Activated naive CD4-positive, alpha-beta T cell treated with Interleukin-2 at 50 U/mL for 16 hours (primary cell): Measurements from ENCODE around the gene RTN4R.
A peak's percentile ranks its signal among the peaks of the same experiment; 100 is the strongest.
"Not testable (repeated sequence)": the region's sequence is repeated elsewhere in the genome, so short reads cannot be mapped to it uniquely, and the experiment has no call there.

ENCODE experiments used
- DNase-seq: peaks from one replicate; pipeline ENCODE4 v3.0.0-alpha.2; 2020

RTN4R gene

DNA sequence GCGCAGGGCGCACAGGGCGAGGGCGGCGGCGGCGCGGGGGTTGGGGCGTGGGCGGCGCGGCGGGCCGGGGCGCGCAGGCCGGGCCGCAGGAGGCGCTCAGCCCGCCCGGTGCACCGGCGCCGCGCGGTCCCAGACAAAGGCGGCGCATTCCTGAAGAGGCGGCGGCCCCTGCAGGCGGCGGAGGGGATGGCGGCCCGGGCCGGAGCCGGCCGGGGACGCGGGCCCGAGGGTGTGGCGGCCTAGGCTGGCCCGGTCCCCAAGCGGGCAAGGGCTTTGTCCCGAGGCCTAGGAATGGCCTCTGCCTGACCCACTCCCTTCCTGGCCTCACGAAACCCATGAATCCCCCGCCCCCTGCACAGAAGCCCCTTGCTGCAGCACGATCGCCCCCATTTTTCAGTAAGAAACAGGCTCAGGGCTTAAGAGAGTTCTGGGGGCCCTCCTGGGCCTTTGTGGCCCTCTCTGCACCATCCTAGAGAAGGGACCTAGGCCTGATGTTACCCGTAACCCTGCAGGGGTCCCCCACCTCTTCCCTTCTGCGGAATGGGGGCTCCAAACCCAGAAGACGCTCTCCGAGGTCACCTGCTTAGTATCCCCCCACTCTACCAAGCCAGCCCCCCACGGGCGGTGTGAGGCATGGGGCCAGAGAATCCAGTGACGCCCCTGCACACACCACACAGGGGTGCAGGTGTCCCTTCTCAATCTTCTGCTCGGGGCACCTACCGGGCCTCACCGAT, at the start of gene RTN4R:
Gene RTN4R (minus strand): TSS at position 40 of the 734 bp plus-strand sequence. CDS start 226 bp downstream, outside the sequence.
- DNase-seq, result peak; percentile 61

DNA sequence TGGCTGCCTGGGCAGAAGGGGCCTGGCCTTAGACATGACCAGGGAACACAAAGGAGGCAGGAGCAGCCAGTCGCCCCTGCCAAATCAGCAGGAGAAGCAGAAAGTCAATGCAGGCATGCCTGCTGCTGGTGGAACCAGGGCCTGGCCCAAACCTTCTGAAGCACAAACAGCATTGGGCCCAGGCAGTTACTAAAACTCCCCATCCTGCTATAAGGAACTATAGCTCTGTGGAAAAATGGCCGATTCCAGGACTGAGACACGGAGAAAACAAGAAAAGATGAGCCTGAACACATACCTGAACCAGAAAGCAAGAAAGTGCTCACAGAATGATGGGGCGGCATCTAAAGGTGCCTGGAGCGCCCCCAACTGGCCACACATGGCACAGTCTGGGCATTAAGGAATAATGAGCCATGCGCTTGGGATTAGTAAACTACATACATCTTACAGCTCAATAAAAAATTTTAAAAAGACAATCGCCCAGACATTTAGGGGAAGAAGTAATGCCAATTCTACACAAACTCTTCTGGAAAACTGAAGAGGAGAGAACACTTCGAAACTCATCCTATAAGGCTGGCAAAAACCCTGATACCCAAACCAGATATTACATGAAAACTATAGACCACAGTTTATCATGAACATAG, 49.4 kb upstream of the RTN4R start:
- peak; percentile 49 for DNase-seq

DNA sequence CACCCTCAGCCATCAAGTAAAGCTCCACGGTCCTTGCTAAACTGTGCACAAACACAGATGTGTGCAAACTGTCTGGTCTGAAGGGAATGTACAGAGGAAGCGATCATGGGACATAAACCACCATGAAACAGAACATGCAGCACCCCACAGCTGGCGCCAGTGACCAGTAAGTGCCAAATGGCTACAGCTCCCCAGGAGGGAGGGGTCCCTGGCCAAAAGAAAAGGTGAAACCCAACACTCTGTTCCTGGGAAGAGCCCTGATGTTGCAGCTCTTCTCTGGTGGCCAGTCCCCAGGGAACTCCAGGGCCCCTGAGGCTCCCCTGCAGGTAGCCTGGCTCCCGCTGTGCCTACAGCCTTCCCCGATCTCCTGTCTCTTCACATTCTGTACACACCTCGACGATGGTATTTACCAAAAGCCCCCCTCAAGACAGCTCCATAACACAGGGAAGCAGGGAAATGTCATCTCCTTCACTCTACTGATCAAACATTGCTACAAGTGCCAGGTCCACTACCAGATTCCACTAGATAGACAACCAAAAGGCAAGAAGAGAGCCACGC, 48.8 kb upstream of the RTN4R start:
- DNase-seq, result no peak

DNA sequence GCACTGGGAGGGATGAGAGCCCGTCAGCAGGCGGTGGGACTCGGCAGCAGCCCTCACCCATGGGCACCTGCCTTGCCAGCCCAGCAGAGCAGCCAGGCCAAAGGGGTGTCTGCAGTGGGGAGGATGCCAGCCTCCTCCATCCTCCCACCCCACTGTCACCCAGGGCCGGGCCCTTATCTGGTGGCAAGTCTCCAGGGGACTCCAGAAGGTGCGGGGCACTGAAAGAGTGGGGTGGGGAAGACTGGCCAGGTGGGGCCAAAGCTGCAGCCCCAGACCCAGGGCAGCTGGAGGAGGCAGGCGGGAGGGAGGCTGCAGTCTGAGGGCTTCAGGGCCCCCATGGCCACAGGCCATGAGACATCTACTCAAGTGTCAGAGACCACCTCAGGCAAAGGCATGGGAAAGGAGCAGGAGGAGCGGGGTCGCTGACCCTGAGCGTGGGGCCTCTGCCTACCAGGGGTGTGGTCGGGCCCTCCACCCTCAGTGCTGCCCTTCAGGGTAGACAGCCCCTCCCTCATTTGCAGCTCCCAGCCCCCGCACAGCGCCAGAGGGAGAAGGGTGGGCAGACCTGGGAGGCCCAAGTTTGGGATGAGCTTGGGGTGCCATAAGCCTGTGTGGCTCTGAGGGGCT, 48.2 kb upstream of the RTN4R start:
- no peak for DNase-seq

DNA sequence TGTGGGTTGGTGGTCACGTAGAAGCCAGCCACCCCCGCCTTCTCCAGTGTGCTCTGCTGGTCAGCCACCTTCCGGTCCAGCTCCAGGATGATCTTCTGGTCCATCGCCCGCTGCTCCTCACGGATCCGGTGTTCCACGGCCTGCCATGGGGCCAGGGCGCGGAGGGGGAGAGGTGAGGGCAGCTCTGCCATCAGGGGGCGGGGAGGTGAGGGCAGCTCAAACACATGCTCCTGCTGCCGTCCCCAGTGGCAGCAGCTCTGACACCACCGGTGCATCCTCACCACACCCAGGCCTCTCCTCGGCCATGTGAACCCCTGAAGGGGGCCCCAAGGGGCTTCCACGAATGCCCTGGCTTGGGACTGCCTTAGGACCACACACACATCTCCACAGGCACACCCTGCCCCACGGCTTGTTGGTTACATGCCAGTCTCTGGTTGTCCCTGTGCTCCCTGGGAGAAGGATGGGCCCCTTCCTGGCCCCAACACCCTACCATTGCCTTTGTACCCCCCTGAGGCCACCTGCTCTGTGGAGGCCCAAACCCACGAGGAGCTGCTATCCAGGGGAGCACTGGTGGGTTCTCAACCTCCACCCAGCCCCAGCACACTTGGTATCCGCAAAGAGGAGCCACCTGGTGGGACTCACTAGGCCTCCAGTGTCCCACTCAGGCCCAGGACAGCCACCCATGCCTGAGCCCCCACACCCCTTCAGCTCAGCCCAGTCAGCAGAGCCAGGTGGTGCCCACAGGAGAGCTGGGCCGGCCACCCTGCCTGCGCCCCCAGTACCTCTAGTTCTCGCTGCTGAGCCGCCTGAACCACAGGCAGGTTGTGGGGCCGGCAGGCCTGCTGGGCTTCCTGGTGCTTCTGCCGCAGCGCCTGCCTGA, 47.5 kb upstream of the RTN4R start:
- no peak for DNase-seq

DNA sequence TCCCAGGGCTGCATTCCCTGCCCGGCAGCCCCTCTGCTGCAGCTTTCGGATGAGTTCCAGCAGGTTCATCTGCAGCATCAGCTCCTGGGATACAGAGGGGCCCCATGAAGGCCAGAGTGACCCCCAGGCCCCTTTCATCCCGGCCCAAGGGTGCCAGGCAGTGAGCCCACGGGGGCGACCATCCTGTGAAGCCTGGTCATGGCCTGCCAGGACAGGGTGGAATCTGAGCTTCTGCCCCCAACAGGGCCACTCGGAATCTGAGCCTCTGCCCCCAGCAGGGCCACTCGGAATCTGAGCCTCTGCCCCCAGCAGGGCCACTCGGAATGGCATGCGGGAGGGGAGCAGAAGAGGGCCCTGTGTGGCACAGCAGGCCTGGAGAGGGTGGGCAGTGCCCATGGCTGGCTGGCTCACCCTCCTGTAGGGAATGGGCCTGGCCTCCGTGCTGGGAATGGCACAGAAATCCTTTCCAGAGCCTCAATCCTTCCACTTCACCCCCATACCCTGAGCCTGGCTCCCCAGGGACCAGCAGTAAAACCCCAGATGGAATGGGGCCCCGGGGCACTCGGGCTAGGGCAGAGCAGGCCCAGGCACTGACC, 46.7 kb upstream of the RTN4R start:
- DNase-seq, result not testable (repeated sequence)

DNA sequence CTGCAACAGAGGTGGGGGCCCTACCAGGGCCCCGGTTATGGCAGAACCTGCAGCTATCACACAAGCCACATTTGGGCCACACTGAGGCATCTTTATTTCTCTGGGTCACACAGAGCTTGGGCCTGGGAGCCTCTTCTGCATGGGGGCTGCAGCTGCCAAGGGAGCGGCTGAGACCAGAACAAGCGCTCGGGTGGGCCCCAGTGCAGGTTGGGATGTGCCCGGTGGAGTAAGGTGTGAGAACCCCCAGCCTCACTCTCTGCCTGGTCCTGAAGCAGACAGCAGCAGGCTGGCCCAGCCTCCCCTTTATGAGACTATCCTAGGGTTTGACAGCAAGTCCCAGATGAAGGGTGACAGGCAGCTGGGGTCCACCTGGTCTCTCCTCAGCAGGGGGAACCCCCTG, 46.1 kb upstream of the RTN4R start:
- DNase-seq, result not testable (repeated sequence)

DNA sequence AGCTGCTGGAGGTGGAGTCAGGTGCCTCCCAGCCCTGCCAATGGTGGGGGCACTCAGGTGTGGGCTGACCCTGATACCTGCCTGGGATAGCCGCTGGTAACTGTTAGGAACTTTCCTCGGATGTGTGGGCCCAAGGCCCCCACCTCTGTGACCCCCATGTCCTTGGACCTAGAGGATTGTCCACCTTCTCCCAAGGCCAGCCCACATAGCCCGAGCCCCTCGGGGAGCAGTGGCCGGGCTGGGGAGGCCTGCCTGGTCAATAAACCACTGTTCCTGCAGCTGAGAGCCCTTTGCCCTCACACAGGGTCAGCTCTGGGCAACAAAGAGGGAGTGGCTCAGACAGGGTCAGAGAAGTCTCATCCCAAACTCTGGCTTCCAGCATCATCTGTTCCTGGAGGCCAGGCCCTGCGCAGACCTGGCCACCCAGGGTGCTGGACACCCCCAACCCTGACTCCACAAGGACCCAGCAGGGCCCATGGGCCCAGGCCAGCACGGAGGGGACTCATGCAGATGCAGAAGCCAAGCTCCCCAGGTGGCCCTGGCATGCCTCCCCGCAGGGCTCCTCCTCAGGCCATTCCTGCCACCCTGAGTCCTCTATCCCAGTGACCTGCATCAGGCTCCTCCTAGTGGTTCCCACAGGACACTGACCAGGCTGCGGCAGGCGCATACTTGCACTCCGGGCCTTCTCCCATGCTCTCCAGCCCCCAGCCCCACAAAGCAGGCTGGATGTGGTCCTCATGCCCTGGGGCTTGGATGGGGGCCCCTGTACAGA, 45.4 kb upstream of the RTN4R start:
- DNase-seq, result not testable (repeated sequence)

DNA sequence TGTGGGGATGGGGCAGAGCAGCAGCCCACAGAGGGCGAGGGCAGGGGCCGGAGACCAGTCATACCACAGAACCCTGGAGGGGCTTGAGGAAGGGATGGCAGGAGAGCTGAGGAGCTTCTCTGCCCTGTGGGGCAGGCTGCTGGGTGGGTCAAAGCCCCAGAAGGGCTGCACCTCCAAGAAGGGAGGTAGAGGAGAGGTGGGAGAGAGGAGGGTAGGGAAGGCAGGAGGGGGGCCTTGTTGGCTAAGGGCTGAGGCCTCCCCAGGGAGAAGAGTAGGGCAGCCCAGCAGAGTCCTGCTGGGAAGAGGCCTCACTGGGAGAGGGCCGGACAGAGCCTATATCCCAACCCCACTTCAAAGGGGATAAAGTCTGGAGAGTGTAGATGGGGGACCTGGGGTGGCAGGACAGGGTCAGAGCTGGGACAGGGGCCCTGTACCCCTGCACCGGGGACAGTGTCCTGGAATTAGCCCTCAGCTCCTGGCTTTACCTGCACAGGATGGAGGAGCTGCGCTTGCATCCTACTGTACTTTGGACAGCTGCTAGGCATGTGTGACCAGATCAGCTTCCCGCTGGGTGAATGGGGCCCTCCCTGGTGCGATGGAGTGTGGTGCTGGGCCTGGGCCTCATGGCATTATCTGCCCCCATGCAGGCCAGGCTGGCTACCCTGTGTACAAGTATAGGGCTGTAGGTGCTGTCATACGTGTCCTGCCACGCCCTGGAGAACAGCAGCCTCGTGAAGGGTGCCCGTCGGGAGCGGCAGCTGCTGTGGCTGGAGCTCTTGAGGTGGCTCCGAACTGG, 44.5 kb upstream of the RTN4R start:
- no peak for DNase-seq

DNA sequence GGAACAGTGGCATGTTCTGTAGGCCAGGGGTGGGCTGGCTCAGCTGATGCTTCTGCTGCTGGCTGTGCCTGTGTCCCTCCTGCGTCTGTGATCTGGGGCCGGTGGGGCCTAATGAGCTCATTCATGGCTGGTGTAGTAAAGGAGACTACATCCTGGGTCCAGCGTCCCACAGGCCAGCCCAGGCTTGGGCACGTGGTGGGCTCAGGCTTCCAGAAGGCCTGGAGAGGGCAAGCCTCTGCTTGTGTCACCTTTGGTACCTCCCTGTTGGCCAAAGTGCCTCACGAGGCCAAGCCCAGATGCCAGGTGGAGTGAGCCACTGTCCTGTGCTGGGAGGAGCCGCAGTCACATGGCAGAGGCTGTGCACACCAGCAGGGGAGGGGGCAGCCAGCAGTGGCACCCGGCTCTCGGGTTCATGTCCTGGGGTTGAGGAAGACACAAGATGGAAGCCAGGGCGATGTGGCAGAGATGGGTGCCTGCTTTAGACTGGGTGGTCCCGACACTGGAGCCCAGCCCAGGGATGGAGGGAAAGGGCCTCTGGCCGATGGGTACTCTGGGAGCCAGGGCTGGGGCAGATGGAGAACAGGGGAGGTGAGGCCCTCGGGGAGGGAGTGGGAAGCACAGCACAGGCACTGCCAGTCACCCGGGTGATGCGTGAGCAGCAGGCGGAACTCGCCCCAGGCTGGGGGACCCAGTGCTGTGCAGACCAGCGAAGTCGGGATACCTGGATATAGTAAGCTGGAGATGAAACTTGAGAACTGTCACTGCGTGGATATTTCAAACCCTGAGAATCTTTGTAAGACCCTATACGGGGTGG, 43.3 kb upstream of the RTN4R start:
- not testable (repeated sequence) for DNase-seq

DNA sequence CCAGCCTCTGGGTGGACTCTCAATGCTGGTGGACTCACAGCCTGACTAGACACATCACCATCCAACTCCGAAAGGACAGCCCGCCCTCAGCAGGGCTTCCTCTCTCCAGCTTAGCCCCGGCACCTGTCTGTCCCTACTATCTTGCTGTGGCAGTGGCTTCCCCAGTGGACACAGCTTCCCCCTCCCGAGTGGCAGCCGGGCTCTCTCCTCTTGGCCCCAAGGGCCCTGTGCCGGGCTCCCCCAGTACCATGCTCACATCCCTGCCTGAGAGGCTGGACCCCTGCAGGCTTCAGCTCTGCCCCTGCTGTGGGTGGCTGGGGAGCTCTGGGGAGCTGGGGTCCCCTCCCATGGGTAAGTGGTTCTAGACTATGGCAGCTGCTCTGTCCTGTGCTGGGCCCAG, 42.7 kb upstream of the RTN4R start:
- DNase-seq, result not testable (repeated sequence)

DNA sequence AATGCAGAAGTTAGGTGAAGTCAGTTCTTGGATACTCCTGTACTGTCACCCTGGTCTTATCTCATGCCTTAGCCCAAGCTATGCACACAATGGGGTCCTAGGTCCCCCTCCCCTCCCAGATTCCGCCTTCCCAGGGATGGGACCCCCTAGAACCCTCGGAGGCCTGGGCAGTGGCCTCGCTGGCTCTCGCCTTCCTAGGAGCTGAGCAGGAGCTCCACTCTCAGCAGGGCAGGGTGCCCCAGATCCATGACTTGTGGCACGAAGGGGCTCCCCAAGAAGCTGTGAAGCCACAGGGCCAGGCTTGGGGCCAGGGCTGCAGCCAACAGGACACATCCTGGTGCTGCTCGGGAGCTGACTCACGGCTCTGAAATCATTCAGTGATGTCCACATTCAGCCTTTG, 42.1 kb upstream of the RTN4R start:
- not testable (repeated sequence) for DNase-seq

DNA sequence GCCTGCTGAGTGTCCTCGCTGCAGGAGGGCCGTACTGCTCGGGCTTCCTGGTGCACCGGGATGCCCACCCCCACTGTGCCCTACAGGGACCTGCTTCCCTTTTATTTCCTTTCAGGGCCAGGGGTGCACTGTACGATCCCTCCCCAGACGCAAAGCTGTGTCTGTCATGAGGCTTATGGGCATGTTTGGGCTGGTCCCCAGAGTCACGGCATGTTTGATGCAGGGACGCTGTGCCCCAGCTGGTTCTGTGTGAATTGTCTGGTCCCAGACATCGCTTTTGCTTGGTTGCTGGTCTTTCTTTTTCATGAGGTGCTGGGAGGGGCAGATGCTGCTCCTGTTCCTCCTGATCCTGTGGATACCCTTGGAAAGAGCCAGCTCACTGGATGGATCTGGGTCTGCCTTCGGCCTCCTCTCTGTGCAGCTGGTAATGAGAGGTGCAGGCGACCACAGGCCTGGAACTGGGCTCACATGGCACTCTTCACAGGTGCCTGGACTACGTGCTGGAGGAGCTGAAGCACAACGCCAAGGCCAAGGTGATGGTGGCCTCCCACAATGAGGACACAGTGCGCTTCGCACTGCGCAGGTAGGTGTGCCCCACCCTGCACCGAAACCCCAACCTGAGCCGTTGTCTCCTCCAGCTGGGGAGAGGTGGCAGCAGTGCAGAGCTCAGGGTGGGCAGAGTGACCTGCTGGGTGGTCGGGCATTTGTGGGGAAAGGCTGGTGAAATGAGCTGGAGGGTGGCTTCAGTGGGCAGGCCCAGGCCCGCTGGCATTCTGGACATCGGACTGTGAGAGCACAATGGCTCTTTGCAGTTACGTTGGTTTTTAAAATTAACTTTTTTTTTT, 40.9 kb upstream of the RTN4R start:
- not testable (repeated sequence) for DNase-seq

DNA sequence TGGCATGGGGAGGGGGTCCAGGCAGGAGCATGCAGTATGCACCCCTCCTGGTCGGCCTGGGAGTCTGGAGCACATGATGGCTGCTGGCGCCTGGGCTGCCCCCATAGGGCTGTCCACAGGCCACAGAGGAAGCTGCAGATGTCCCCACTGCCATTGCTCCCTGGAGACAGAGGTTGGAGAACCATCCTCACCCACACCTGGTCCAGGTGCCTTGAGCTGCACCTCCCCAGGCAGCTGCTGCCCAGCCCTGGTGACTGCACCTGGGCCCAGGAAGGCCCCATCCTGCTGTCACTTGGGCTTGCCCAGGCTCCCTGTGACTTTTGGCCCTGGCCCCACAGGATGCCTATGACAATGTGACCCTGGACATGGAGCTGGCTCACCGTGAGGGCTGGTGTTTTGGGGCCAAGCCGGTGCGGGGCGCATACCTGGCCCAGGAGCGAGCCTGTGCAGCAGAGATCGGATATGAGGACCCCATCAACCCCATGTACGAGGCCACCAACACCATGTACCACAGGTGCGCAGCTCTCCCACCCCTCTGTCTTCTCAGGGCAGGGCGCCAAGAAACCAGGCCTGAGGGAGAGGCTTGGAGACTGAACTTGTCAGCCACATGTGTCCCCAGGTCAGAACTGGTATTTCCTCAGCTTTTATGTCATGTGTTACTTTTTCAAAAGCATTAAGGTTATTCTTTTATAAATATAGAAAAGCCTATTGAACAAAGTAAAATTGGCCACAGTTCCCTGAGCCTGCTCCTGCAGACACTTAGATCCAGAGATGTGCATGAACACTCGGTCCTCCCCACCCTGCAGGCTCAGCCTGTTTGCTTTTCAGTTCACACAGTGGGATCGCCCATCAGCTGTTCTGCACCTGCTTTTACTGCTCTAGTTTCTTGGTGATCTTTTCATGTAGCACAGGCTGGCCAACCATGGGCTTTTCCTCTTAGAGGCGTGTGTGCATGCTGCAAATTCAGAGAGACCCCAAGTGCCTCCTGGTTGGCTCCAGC, 39.6 kb upstream of the RTN4R start:
- DNase-seq, result not testable (repeated sequence)

DNA sequence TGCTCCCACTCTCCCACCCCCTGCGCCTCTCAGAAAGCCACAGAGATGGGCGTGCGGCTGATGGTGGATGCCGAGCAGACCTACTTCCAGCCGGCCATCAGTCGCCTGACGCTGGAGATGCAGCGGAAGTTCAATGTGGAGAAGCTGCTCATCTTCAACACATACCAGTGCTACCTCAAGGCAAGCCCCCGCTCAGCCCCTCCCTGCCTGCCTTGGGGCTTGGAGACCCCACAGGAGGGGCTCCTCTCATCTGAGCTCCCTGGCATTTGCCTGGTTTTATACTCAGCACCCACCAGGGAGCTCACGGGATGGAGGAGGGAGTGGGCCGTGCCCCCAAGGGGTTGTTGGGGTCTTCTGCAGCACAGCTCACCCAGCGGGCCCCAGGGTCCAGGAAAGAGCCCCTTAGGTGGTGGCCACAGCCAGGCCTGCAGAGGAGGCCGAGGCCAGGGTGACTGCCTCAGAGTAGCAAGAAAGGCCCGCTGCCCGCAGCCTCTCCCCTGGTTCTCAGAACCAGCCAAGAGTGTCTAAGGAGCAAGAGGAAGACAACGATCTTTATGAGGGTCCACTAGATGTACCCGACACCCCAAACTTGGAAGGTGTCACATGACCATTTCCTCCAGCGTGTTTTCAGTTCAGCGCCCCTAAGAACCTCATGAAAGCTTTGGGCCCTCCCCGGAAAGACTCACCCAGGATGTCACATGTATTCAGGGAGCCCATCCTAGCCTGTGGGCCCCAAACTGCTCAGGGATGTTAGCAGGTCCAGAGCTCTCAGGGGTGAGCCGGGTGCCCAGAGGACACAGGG, 38.7 kb upstream of the RTN4R start:
- not testable (repeated sequence) for DNase-seq

DNA sequence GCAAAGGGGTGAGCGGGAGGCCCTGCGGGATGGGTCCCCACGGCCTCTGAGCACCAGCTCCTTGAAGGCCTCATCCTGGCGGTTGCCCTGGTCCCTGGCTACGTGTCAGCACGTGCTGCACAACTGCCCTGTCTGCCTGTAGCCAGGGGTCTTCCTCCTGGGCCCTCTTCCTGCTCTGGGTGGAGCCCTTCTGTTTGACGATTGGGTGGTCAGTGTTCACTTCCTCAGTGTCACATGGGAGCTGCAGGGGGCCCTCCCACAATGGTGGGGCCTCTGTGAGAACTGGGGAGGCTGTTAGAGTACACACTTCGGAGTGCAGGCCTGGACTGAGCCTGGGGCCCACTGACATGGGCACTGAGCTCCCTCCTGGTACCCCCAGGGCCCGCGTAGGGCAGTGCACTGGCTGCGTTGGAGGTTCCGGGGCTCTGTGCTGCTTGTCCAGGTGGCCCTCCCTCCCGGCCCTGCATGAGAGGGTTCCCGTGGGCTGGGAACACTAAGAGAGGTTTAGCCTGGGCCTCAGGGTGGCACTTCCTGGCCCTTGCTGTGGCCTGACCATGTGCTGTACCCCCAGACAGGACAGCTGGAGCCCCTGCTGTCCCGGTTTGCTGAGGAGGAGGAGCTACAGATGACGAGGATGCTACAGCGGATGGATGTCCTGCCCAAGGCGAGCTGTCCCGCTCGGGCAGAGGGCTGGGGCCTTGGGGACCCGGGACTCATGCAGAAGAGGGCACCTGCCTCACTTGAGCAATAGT, 38.0 kb upstream of the RTN4R start:
- DNase-seq, result no peak
